ENCODE results near the gene SARDH.

SARDH gene

DNA sequence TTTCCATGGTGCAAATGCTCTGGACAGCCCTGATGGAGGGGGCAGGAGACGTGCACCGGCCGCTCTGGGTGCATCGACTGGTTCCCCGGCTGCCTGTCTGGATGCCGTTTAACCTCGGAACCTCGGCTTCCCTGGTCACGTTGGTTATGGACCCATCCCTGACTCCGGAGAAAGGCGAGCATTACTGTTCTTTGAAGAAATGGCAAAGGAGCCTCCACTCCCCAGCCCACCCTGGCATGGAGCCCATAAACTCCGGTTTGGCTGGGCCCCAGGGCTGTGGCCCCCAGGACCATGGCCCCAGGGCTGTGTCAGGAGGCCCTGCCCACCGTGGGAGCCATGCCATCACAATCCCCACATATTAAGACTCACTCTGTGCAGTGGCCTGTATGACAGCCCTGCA, 73.1 kb downstream of the SARDH start:
- H3K27me3 ChIP-seq (ENCODE audit: insufficient read depth, low read depth, severe bottlenecking): no peaks in the 10 kb centered on the region
- peaks cover 58% of the 10 kb centered on the region for H3K36me3 ChIP-seq
- DNase-seq: no peak
- no peak overlapping the region for H3K4me3 ChIP-seq (ENCODE audit: low read depth, low read length)
- TF ChIP-seq, protein P1, sequence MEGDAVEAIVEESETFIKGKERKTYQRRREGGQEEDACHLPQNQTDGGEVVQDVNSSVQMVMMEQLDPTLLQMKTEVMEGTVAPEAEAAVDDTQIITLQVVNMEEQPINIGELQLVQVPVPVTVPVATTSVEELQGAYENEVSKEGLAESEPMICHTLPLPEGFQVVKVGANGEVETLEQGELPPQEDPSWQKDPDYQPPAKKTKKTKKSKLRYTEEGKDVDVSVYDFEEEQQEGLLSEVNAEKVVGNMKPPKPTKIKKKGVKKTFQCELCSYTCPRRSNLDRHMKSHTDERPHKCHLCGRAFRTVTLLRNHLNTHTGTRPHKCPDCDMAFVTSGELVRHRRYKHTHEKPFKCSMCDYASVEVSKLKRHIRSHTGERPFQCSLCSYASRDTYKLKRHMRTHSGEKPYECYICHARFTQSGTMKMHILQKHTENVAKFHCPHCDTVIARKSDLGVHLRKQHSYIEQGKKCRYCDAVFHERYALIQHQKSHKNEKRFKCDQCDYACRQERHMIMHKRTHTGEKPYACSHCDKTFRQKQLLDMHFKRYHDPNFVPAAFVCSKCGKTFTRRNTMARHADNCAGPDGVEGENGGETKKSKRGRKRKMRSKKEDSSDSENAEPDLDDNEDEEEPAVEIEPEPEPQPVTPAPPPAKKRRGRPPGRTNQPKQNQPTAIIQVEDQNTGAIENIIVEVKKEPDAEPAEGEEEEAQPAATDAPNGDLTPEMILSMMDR (IDR thresholded peaks at IDR 0.05; ENCODE audit: low read depth, low read length): no peak
- H3K27ac ChIP-seq: no peak overlapping the region
- no peaks in the 10 kb centered on the region for H3K9me3 ChIP-seq (ENCODE audit: severe bottlenecking)

DNA sequence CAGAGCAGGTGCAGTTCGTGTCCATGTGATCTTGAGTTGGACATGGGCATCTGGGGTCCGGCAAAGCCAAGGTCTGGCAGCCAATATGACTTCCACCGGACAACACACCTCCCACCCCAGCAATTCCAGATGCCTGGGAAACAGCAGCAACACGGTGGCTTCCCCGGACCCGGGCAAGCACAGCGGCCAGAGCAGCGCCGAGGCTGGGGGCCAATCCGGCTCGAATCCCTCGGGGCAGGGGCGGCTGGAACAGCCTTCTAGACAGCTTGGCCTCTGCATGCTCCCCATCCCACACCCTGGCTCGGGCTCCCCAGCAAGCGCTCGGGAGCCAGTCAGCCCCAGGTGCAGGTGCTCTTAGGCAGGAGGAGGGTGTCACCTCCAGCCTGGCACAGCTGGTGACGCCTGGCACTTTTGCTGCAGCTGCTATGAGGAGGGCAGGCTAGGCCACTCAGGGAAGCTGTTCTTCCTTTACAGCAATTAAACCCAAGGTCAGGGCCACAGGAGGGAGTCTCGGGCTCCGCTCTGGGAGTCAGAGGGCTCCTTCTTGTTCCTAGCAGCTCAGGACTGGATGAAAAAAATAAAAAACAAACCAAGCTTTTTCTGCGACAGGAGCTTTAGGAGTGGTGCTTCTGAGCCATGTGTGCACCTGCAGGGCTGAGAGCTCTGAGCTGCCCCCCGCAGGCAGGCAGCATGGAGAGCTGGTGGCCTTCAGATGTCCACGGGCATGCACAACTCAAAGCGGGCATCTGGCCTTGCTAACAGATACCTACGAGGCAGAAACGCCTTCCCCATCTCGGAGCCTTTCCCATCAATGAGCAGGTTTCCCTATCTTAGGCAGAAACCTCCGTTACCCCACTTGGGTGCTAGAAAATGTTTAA, 73.7 kb downstream of the SARDH start:
- H3K4me3 ChIP-seq (ENCODE audit: low read depth, low read length): no peak overlapping the region
- DNase-seq: no peak
- no peak overlapping the region for H3K27ac ChIP-seq
- TF ChIP-seq, protein P1 (IDR thresholded peaks at IDR 0.05; ENCODE audit: low read depth, low read length): peak; percentile 70
- no peaks in the 10 kb centered on the region for H3K9me3 ChIP-seq (ENCODE audit: severe bottlenecking)
- H3K27me3 ChIP-seq (ENCODE audit: insufficient read depth, low read depth, severe bottlenecking): no peaks in the 10 kb centered on the region
- H3K36me3 ChIP-seq: peaks cover 53% of the 10 kb centered on the region

DNA sequence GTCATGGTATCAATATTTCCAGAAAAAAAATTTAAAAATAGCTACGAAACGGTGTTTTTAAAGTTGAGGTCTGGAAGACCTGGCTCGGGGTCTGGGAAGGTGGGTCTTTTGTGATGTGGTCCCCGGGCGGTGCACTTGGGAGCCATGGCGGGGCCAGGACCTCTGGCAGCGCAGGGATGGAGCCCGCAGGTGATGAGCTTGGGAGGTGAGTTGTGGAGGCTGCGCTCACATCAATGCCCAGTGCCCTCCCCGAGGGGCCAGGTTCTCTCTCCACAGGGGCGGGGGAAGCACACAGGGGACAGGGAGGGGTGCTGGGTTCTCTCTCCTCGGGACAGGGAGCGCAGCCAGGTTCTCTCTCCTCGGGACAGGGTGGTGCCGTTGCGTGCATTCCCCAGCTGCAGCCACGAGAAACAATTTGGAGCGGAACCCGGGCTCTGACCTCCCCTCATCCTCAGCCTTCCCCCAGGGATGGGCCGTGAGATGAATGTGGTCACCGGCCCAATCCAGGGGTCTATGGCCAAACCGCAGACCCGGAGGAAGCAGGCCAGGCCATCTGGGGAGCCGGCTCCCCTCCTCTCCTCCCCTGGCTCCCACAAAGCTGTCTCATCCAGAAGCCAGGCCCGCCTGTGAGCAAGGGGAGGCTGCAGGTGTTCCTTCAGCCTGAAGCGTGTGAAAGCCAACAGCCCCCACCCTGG, 76.2 kb downstream of the SARDH start:
- Histone ChIP-seq H3K4me3 (ENCODE audit: low read depth, low read length) (no peak overlapping the region), H3K36me3 (peaks cover 43% of the 10 kb centered on the region), H3K27me3 (ENCODE audit: insufficient read depth, low read depth, severe bottlenecking) (no peaks in the 10 kb centered on the region), H3K27ac (no peak overlapping the region), H3K9me3 (ENCODE audit: severe bottlenecking) (no peaks in the 10 kb centered on the region)
- no peak for DNase-seq
- TF ChIP-seq, protein P1 (IDR thresholded peaks at IDR 0.05; ENCODE audit: low read depth, low read length): no peak

DNA sequence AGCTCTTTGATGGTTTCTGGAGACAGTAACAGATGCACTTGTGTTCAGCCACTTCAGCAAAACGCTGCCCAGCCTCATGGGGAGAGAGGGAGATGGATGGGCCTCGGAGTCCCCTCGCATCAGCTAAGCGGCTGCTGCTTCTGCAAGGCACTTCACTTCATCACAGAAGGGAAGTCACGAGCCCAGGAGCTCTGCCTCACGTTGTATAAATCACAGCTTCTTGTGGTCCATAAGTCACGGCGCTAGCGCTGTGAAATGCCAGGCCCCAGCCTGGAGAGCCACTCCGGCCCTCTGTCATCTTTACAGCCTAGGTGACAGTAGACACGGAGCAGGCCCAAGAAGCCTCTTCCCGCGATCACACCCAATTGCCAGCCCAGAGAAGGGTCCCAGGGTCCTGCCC, 78.6 kb downstream of the SARDH start:
- TF ChIP-seq, protein P1 (IDR thresholded peaks at IDR 0.05; ENCODE audit: low read depth, low read length): no peak
- Histone ChIP-seq H3K4me3 (ENCODE audit: low read depth, low read length) (no peak overlapping the region), H3K27me3 (ENCODE audit: insufficient read depth, low read depth, severe bottlenecking) (no peaks in the 10 kb centered on the region), H3K9me3 (ENCODE audit: severe bottlenecking) (no peaks in the 10 kb centered on the region), H3K36me3 (peaks cover 48% of the 10 kb centered on the region), H3K27ac (peak overlapping the region; percentile 61)
- no peak for DNase-seq

DNA sequence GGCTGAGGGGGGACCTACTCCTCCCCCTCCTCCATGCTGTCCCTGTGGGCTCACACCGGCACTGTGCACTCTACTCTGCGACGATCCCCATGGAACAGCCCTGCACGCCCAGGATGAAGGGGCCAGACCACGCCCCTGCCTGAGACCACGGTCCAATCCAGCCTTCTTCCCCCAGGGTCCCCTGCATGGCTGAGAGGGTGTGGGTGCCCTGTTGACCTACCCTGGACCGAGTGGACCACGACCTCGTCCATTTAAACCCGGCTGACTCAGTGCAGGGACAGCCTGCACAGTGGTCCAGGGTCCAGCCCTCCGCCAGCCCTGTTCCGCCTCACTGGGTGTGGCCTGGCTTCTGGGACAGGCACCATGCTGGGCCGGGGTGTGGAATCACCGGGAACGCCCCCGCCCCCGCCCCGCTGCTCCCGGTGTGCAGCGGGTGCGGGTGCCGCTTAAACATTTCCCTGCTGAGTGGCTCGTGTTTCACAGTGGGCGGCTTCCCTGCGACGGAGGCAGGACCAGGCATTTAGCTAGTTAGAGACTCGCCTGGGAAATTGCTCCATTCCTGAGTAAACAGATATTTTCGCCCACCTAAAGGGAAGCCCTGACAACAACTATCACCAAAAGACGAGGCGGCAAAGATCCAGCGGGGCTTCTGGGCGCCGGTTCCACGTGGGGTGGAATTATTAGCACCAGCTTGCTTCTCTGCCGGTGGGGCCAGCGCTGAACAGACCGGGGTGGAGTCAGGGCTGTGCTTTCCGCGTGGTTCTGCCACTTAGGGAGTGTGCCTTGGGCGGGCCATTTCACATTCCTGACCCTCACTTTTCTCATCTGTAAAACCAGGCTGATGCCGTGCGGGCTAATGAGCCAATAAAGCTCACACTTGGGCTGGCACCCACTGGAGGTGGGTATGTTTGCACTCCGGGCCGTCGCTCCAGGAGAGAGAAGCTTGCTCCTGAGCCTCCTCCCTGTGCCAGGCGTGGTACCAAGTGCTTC, 79.4 kb downstream of the SARDH start:
- H3K27ac ChIP-seq: peak overlapping the region; percentile 61

More for the DNA sequence above, 79.4 kb downstream of the SARDH start:
- H3K36me3 ChIP-seq: peaks cover 46% of the 10 kb centered on the region
- peak; percentile 85 for DNase-seq
- TF ChIP-seq, protein P1 (IDR thresholded peaks at IDR 0.05; ENCODE audit: low read depth, low read length): no peak
- H3K9me3 ChIP-seq (ENCODE audit: severe bottlenecking): no peaks in the 10 kb centered on the region
- H3K27me3 ChIP-seq (ENCODE audit: insufficient read depth, low read depth, severe bottlenecking): no peaks in the 10 kb centered on the region
- 0 out of 2 replicates have a peak overlapping the region, but pooled peaks have one; percentile 2 for H3K4me3 ChIP-seq (ENCODE audit: low read depth, low read length)

All from WERI-Rb-1 (cell line).